HUES6 (cell line): ENCODE measurements around the gene BMPR1B.
"Not testable (repeated sequence)": the region's sequence is repeated elsewhere in the genome, so short reads cannot be mapped to it uniquely, and the experiment has no call there.

Experiments
- H3K27ac ChIP-seq: 2 replicates; pipeline ENCODE4 v1.7.0; 2013; ENCODE audit warnings: low read depth, mild to moderate bottlenecking, low read length, inconsistent platforms
- H3K27me3 ChIP-seq: 2 replicates; pipeline ENCODE4 v1.6.1; 2013; ENCODE audit warnings: low read length; ENCODE audit not compliant: control insufficient read depth, insufficient read depth
- H3K36me3 ChIP-seq: 2 replicates; pipeline ENCODE4 v1.6.1; 2013; ENCODE audit warnings: low read length; ENCODE audit not compliant: control insufficient read depth, insufficient read depth
- H3K4me1 ChIP-seq: 2 replicates; pipeline ENCODE4 v1.6.1; 2013; ENCODE audit warnings: low read length; ENCODE audit not compliant: control insufficient read depth, insufficient read depth
- H3K4me3 ChIP-seq: 2 replicates; pipeline ENCODE4 v1.5.1; 2013; ENCODE audit warnings: low read depth, low read length
- H3K9ac ChIP-seq: one replicate; pipeline ENCODE4 v1.6.1; 2013; ENCODE audit warnings: mild to moderate bottlenecking, low read length
- H3K9me3 ChIP-seq: 2 replicates; pipeline ENCODE4 v1.6.1; 2013; ENCODE audit warnings: low read depth, low read length; ENCODE audit not compliant: control insufficient read depth, insufficient read depth

The BMPR1B gene

GRCh38 chr4:95134016-95134415 lies 376.3 kb downstream of the BMPR1B start:
- H3K36me3 ChIP-seq, H3K27me3 ChIP-seq, H3K4me1 ChIP-seq, H3K4me3 ChIP-seq, H3K9ac ChIP-seq, H3K9me3 ChIP-seq, H3K27ac ChIP-seq: not testable (repeated sequence)

- not testable (repeated sequence) for H3K4me3 ChIP-seq, H3K36me3 ChIP-seq, H3K4me1 ChIP-seq, H3K27ac ChIP-seq, H3K9ac ChIP-seq, H3K27me3 ChIP-seq
- H3K9me3 ChIP-seq, result peaks cover 19% of the 10 kb centered on the region
Measured at GRCh38 chr4:95139424-95139823, 381.7 kb downstream of the BMPR1B start.

- H3K27me3 ChIP-seq, result no peaks in the 10 kb centered on the region
- H3K36me3 ChIP-seq, result no peaks in the 10 kb centered on the region
- no peak overlapping the region for H3K9ac ChIP-seq
- no peak overlapping the region for H3K4me3 ChIP-seq
- no peak overlapping the region for H3K27ac ChIP-seq
- H3K9me3 ChIP-seq, result peaks cover 19% of the 10 kb centered on the region
- H3K4me1 ChIP-seq, result no peaks in the 10 kb centered on the region
Measured at GRCh38 chr4:95141361-95141760, 383.6 kb downstream of the BMPR1B start.

- H3K4me3 ChIP-seq, result no peak overlapping the region
- H3K27me3 ChIP-seq, result no peaks in the 10 kb centered on the region
- no peaks in the 10 kb centered on the region for H3K4me1 ChIP-seq
- H3K9me3 ChIP-seq, result peaks cover 19% of the 10 kb centered on the region
- H3K27ac ChIP-seq, result no peak overlapping the region
- H3K36me3 ChIP-seq, result no peaks in the 10 kb centered on the region
- H3K9ac ChIP-seq, result no peak overlapping the region
Measured at GRCh38 chr4:95142932-95143331, 385.2 kb downstream of the BMPR1B start.

GRCh38 chr4:95151255-95151654 lies 393.5 kb downstream of the BMPR1B start:
- Histone ChIP-seq H3K27ac (no peak overlapping the region), H3K9ac (no peak overlapping the region), H3K36me3 (no peaks in the 10 kb centered on the region), H3K27me3 (no peaks in the 10 kb centered on the region), H3K4me1 (no peaks in the 10 kb centered on the region), H3K4me3 (no peak overlapping the region), H3K9me3 (no peaks in the 10 kb centered on the region)

- Histone ChIP-seq H3K27ac (no peak overlapping the region), H3K4me1 (peaks cover 3% of the 10 kb centered on the region; the same call in 1 of the 2 replicates)
Measured at GRCh38 chr4:95153182-95153581, 395.4 kb downstream of the BMPR1B start.

GRCh38 chr4:95155759-95156451 lies 398.1 kb downstream of the BMPR1B start:
- H3K4me1 ChIP-seq, result peaks cover 19% of the 10 kb centered on the region
- H3K27ac ChIP-seq, result no peak overlapping the region
- H3K36me3 ChIP-seq, result no peaks in the 10 kb centered on the region
- H3K4me3 ChIP-seq, result no peak overlapping the region
- H3K27me3 ChIP-seq, result no peaks in the 10 kb centered on the region
- H3K9me3 ChIP-seq, result no peaks in the 10 kb centered on the region
- no peak overlapping the region for H3K9ac ChIP-seq

More at GRCh38 chr4:95153182-95153581, 395.4 kb downstream of the BMPR1B start:
- no peak overlapping the region for H3K4me3 ChIP-seq
- H3K9ac ChIP-seq, result no peak overlapping the region
- no peaks in the 10 kb centered on the region for H3K9me3 ChIP-seq
- no peaks in the 10 kb centered on the region for H3K36me3 ChIP-seq
- H3K27me3 ChIP-seq, result no peaks in the 10 kb centered on the region

- Histone ChIP-seq H3K9ac (no peak overlapping the region), H3K4me1 (peaks cover 19% of the 10 kb centered on the region), H3K27ac (no peak overlapping the region), H3K9me3 (no peaks in the 10 kb centered on the region), H3K27me3 (no peaks in the 10 kb centered on the region), H3K36me3 (no peaks in the 10 kb centered on the region), H3K4me3 (no peak overlapping the region)
Measured at GRCh38 chr4:95156452-95156765, 398.7 kb downstream of the BMPR1B start.

- Histone ChIP-seq H3K4me3 (no peak overlapping the region), H3K36me3 (no peaks in the 10 kb centered on the region), H3K9ac (no peak overlapping the region), H3K9me3 (no peaks in the 10 kb centered on the region), H3K4me1 (peaks cover 23% of the 10 kb centered on the region), H3K27ac (no peak overlapping the region), H3K27me3 (no peaks in the 10 kb centered on the region)
Measured at GRCh38 chr4:95157596-95157995, 399.8 kb downstream of the BMPR1B start.

GRCh38 chr4:95158045-95158444 lies 400.3 kb downstream of the BMPR1B start:
- peaks cover 23% of the 10 kb centered on the region for H3K4me1 ChIP-seq
- H3K36me3 ChIP-seq, result no peaks in the 10 kb centered on the region
- no peak overlapping the region for H3K27ac ChIP-seq
- H3K9me3 ChIP-seq, result no peaks in the 10 kb centered on the region
- no peaks in the 10 kb centered on the region for H3K27me3 ChIP-seq
- no peak overlapping the region for H3K9ac ChIP-seq
- no peak overlapping the region for H3K4me3 ChIP-seq

GRCh38 chr4:95158626-95159025 lies 400.9 kb downstream of the BMPR1B start:
- Histone ChIP-seq H3K4me1 (peaks cover 23% of the 10 kb centered on the region), H3K9me3 (no peaks in the 10 kb centered on the region), H3K4me3 (no peak overlapping the region), H3K9ac (no peak overlapping the region), H3K36me3 (no peaks in the 10 kb centered on the region), H3K27ac (no peak overlapping the region), H3K27me3 (no peaks in the 10 kb centered on the region)

GRCh38 chr4:95159384-95159783 lies 401.6 kb downstream of the BMPR1B start:
- Histone ChIP-seq H3K27me3 (no peaks in the 10 kb centered on the region), H3K9me3 (no peaks in the 10 kb centered on the region), H3K9ac (no peak overlapping the region), H3K4me3 (no peak overlapping the region), H3K27ac (no peak overlapping the region), H3K4me1 (peaks cover 23% of the 10 kb centered on the region), H3K36me3 (no peaks in the 10 kb centered on the region)
